GM23338 (cell line): Measurements from ENCODE around the gene SLC9A9. TPM values are rescaled to one million over a fixed set of nuclear protein-coding genes. Genes with fewer than 3 reads are reported as not detected.

Source experiments
- ATAC-seq: fragments of 200-7000 bp; cut with Tn5 transposase; 3 replicates; pipeline ENCODE4 v1.9.1; 2020
- DNase-seq: peaks from one replicate; pipeline ENCODE4 v3.0.0-alpha.2; 2015; ENCODE audit warnings: low spot score
- H2AFZ ChIP-seq: fragments of 200-600 bp; sonication (generic); 2 replicates; pipeline ENCODE4 v1.8.0; 2016; ENCODE audit warnings: antibody characterized with exemption, mild to moderate bottlenecking, moderate library complexity
- H3F3A ChIP-seq: fragments of 200-600 bp; sonication (generic); replicated peaks from 2 replicates; pipeline ENCODE4 v1.8.0; 2017; ENCODE audit warnings: antibody characterized with exemption, mixed run types, low read depth
- H3K27ac ChIP-seq: fragments of 200-600 bp; sonication (generic); 2 replicates; pipeline ENCODE4 v1.6.1; 2016; ENCODE audit warnings: low read depth
- H3K27me3 ChIP-seq: fragments of 200-600 bp; sonication (generic); 2 replicates; pipeline ENCODE4 v1.8.0; 2016; ENCODE audit warnings: mild to moderate bottlenecking, mixed run types, moderate library complexity; ENCODE audit not compliant: insufficient read depth
- H3K36me3 ChIP-seq: fragments of 200-600 bp; sonication (generic); 2 replicates; pipeline ENCODE4 v1.8.0; 2016; ENCODE audit warnings: mild to moderate bottlenecking; ENCODE audit not compliant: insufficient read depth
- H3K4me1 ChIP-seq: fragments of 200-600 bp; sonication (generic); 2 replicates; pipeline ENCODE4 v1.8.0; 2016; ENCODE audit warnings: mild to moderate bottlenecking, moderate library complexity; ENCODE audit not compliant: insufficient read depth
- H3K4me2 ChIP-seq: fragments of 200-600 bp; sonication (generic); 2 replicates; pipeline ENCODE4 v1.7.1; 2017; ENCODE audit warnings: mixed run types
- H3K4me3 ChIP-seq: fragments of 200-600 bp; sonication (generic); 2 replicates; pipeline ENCODE4 v1.6.1; 2016; ENCODE audit warnings: mixed run types
- H3K79me2 ChIP-seq: fragments of 200-600 bp; sonication (generic); replicated peaks from 2 replicates; pipeline ENCODE4 v1.8.0; 2017; ENCODE audit warnings: mild to moderate bottlenecking; ENCODE audit not compliant: insufficient read depth
- H3K9me2 ChIP-seq: fragments of 200-600 bp; sonication (generic); 2 replicates; pipeline ENCODE4 v1.8.0; 2017; ENCODE audit not compliant: insufficient read depth
- H4K20me1 ChIP-seq: fragments of 200-600 bp; sonication (generic); replicated peaks from 2 replicates; pipeline ENCODE4 v1.8.0; 2017; ENCODE audit warnings: mild to moderate bottlenecking; ENCODE audit not compliant: insufficient read depth
- H3K27ac Mint-ChIP-seq: 2 replicates; pipeline ENCODE4 v1.8.0; 2020; ENCODE audit warnings: inconsistent platforms, mild to moderate bottlenecking, moderate library complexity, mixed read lengths
- H3K27me3 Mint-ChIP-seq: 3 replicates; pipeline ENCODE4 v1.8.0; 2022; ENCODE audit warnings: low read depth, mild to moderate bottlenecking, moderate library complexity, mixed read lengths, inconsistent platforms; ENCODE audit not compliant: insufficient read depth, poor library complexity
- H3K36me3 Mint-ChIP-seq: 3 replicates; pipeline ENCODE4 v1.8.0; 2021; ENCODE audit warnings: low read depth, mild to moderate bottlenecking, inconsistent platforms, moderate library complexity, mixed read lengths
- H3K4me1 Mint-ChIP-seq: 3 replicates; pipeline ENCODE4 v1.8.0; 2020; ENCODE audit warnings: mild to moderate bottlenecking, inconsistent platforms, mixed read lengths
- H3K4me3 Mint-ChIP-seq: 3 replicates; pipeline ENCODE4 v1.8.0; 2021; ENCODE audit warnings: moderate library complexity, mild to moderate bottlenecking, inconsistent platforms, mixed read lengths
- H3K9me3 Mint-ChIP-seq: 3 replicates; pipeline ENCODE4 v1.8.0; 2020; ENCODE audit warnings: moderate library complexity, mild to moderate bottlenecking, inconsistent platforms, mixed read lengths
- CREB1 ChIP-seq: fragments of 250-450 bp; sonication (Bioruptor Pico); IDR thresholded peaks from 2 replicates; pipeline ENCODE4 v1.5.0; 2020; ENCODE audit warnings: low read depth, mild to moderate bottlenecking, moderate library complexity
- CTCF ChIP-seq, 2 experiments: fragments of 200-600 bp in 1 of 2; sonication (generic) in 1 of 2; conservative IDR thresholded peaks; 2 replicates each; pipeline versions ENCODE4 v1.5.1 to v1.6.1; 2016 to 2017; ENCODE audit warnings: antibody characterized with exemption in 2 of 2, low read depth in 2 of 2, mild to moderate bottlenecking in 2 of 2, moderate library complexity in 1 of 2
- ETS1 ChIP-seq: IDR thresholded peaks from 2 replicates; pipeline ENCODE4 v1.6.1; 2016; ENCODE audit warnings: antibody characterized with exemption
- EZH2 ChIP-seq: fragments of 200-600 bp; sonication (generic); IDR thresholded peaks from one replicate; pipeline ENCODE4 v1.8.0; 2017; ENCODE audit warnings: antibody characterized with exemption, mild to moderate bottlenecking, low read depth; ENCODE audit not compliant: unreplicated experiment
- EZH2phosphoT487 ChIP-seq: fragments of 200-600 bp; sonication (generic); IDR thresholded peaks from one replicate; pipeline ENCODE4 v1.8.1; 2018; ENCODE audit warnings: antibody characterized with exemption; ENCODE audit not compliant: unreplicated experiment
- JUNB ChIP-seq: IDR thresholded peaks from one replicate; pipeline ENCODE4 v1.6.1; 2016; ENCODE audit warnings: antibody characterized with exemption; ENCODE audit not compliant: unreplicated experiment
- NANOG ChIP-seq: IDR thresholded peaks from 2 replicates; pipeline ENCODE4 v1.6.1; 2016; ENCODE audit warnings: antibody characterized with exemption, borderline replicate concordance
- POLR2AphosphoS5 ChIP-seq: IDR thresholded peaks from 2 replicates; pipeline ENCODE4 v1.6.1; 2016; ENCODE audit warnings: antibody characterized with exemption, low read depth
- REST ChIP-seq: IDR thresholded peaks from one replicate; pipeline ENCODE4 v1.6.1; 2018; ENCODE audit warnings: antibody characterized with exemption; ENCODE audit not compliant: unreplicated experiment
- STAT1 ChIP-seq: IDR thresholded peaks from one replicate; pipeline ENCODE4 v1.6.1; 2016; ENCODE audit warnings: antibody characterized with exemption; ENCODE audit not compliant: unreplicated experiment
- ZNF114 ChIP-seq: fragments of 250-450 bp; sonication (Bioruptor Pico); IDR thresholded peaks from 2 replicates; pipeline ENCODE4 v1.5.0; 2020; ENCODE audit warnings: mild to moderate bottlenecking, moderate library complexity
- ZNF331 ChIP-seq: fragments of 250-450 bp; sonication (Bioruptor Pico); IDR thresholded peaks from 2 replicates; pipeline ENCODE4 v1.5.0; 2020; ENCODE audit warnings: low read depth, mild to moderate bottlenecking, moderate library complexity
- polyA plus RNA-seq: library from polyadenylated mRNA; unstranded; fragments of >200 nt; fragmentation: Nextera tagmentation; extraction: Ambion mirVana; gene quantifications from 2 replicates; pipeline ENCODE4 v1.2.1, GENCODE V29; 2016
- total RNA-seq: library from RNA; depleted of rRNA; stranded (reverse); fragments of >200 nt; shearing (Covaris generic); gene quantifications from 2 replicates; pipeline ENCODE4 v1.2.3, GENCODE V29; 2014

Gene SLC9A9
- total and polyA plus RNA-seq, 2 experiments from 2014 or later = 1.3 to 1.6 TPM

GRCh38 chr3:143830063-143830462, 18.2 kb downstream of the SLC9A9 start:
- no peak overlapping the region for H3K4me3 Mint-ChIP-seq
- Histone ChIP-seq H3K4me3 (no peak overlapping the region), H3K4me2 (no peak overlapping the region), H3K36me3 (no peaks in the 10 kb centered on the region), H3K79me2 (no peaks in the 10 kb centered on the region), H2AFZ (no peak overlapping the region), H3F3A (no peaks in the 10 kb centered on the region), H3K9me2 (no peaks in the 10 kb centered on the region), H3K4me1 (no peaks in the 10 kb centered on the region), H3K27ac (no peak overlapping the region), H3K27me3 (no peaks in the 10 kb centered on the region), H4K20me1 (no peaks in the 10 kb centered on the region)
- no peak for ATAC-seq
- H3K4me1 Mint-ChIP-seq = peaks cover 3% of the 10 kb centered on the region; the same call in 1 of the 3 replicates
- H3K36me3 Mint-ChIP-seq = no peaks in the 10 kb centered on the region
- H3K27me3 Mint-ChIP-seq = peaks cover 3% of the 10 kb centered on the region
- H3K27ac Mint-ChIP-seq = no peak overlapping the region
- TF ChIP-seq ZNF331 (CRISPR knock-in tag) = no peak
- no peak for TF ChIP-seq JUNB
- no peak for TF ChIP-seq ZNF114 (CRISPR knock-in tag)
- no peak for TF ChIP-seq CREB1 (CRISPR knock-in tag)
- TF ChIP-seq ETS1 = no peak
- TF ChIP-seq POLR2AphosphoS5 = no peak
- TF ChIP-seq REST = no peak
- no peak for TF ChIP-seq EZH2
- TF ChIP-seq STAT1 = no peak
- TF ChIP-seq NANOG = no peak
- TF ChIP-seq CTCF (conservative IDR thresholded peaks at IDR 0.05; ENCODE audit: low read depth in 2 of 2) = no peak
- no peak for TF ChIP-seq EZH2phosphoT487
- DNase-seq = no peak
- H3K9me3 Mint-ChIP-seq = no peaks in the 10 kb centered on the region
